Activated CD8-positive, alpha-beta T cell treated with anti-CD3 and anti-CD28 coated beads for 36 hours (primary cell): ENCODE data around the gene EBLN1. TPM values are rescaled to one million over a fixed set of nuclear protein-coding genes. Genes with fewer than 3 reads are reported as not detected.

Experiments
- ATAC-seq: fragments of 200-7000 bp; cut with Tn5 transposase; one replicate; pipeline ENCODE4 v1.10.0; 2021; ENCODE audit warnings: mild to moderate bottlenecking, moderate library complexity
- CTCF ChIA-PET: fragments of 350-600 bp; sonication (Branson Sonifier 250); formaldehyde crosslinking; loops from one replicate; lab custom pipeline; 2021; ENCODE audit warnings: antibody characterized with exemption; lab: Charles Lee
- POLR2A ChIA-PET: fragments of 350-600 bp; sonication (Branson Sonifier 250); formaldehyde crosslinking; loops from one replicate; lab custom pipeline; 2021; ENCODE audit warnings: antibody characterized with exemption; lab: Charles Lee
- DNase-seq: peaks from one replicate; pipeline ENCODE4 v3.0.0-alpha.2; 2020
- H3K27ac Mint-ChIP-seq: one replicate; pipeline ENCODE4 v1.8.0; 2021; ENCODE audit warnings: mild to moderate bottlenecking, mixed read lengths
- H3K27me3 Mint-ChIP-seq: one replicate; pipeline ENCODE4 v1.8.0; 2021; ENCODE audit warnings: mixed read lengths
- H3K36me3 Mint-ChIP-seq: one replicate; pipeline ENCODE4 v1.8.0; 2021; ENCODE audit warnings: low read depth, mixed read lengths
- H3K4me1 Mint-ChIP-seq: one replicate; pipeline ENCODE4 v1.8.0; 2021; ENCODE audit warnings: low read depth, mixed read lengths
- H3K4me3 Mint-ChIP-seq: one replicate; pipeline ENCODE4 v1.8.0; 2021; ENCODE audit warnings: mild to moderate bottlenecking, moderate library complexity, mixed read lengths
- H3K9me3 Mint-ChIP-seq: one replicate; pipeline ENCODE4 v1.8.0; 2021; ENCODE audit warnings: mixed read lengths
- intact Hi-C: fragments of 100-400 bp; cut with micrococcal nuclease; formaldehyde crosslinking; loops from one replicate; pipeline ENCODE4 v1.10.0; 2022
- total RNA-seq, 2 experiments: library from RNA; stranded (reverse); gene quantifications; one replicate each; pipeline ENCODE4 v1.2.3, GENCODE V29; 2021
- TF ChIP-seq, protein P1 (sequence below): fragments of 200-600 bp; IDR thresholded peaks from one replicate; pipeline ENCODE4 v1.8.0; 2022; ENCODE audit warnings: antibody characterized with exemption, mild to moderate bottlenecking

Gene EBLN1
- total RNA-seq, 2 experiments from 2014 or later: not detected

- H3K4me1 Mint-ChIP-seq: peaks cover 20% of the 10 kb centered on the region
- H3K4me3 Mint-ChIP-seq: peak overlapping the region; percentile 90
- H3K27me3 Mint-ChIP-seq: peaks cover 24% of the 10 kb centered on the region
- peak overlapping the region; percentile 93 for H3K27ac Mint-ChIP-seq
- ChIA-PET CTCF (interaction anchor here (0.8 to 1.5 kb wide), 5 partner anchors 9 to 87 kb away, joined by 3 to 4 read pairs (median 3); partner anchors contain the start of gene COMMD3), POLR2A (interaction anchor here (0.9 to 2.1 kb wide), 5 partner anchors 22 to 251 kb away, joined by 3 to 9 read pairs (median 4); partner anchors contain the start of genes COMMD3 and DNAJC1)
- H3K36me3 Mint-ChIP-seq: peaks cover 5% of the 10 kb centered on the region
- peak; percentile 27 for DNase-seq
- intact Hi-C loops: loop anchor here (5.0 to 10.0 kb wide), 3 partner anchors 64 to 731 kb away; partner anchors contain the start of gene COMMD3
- TF ChIP-seq, protein P1, sequence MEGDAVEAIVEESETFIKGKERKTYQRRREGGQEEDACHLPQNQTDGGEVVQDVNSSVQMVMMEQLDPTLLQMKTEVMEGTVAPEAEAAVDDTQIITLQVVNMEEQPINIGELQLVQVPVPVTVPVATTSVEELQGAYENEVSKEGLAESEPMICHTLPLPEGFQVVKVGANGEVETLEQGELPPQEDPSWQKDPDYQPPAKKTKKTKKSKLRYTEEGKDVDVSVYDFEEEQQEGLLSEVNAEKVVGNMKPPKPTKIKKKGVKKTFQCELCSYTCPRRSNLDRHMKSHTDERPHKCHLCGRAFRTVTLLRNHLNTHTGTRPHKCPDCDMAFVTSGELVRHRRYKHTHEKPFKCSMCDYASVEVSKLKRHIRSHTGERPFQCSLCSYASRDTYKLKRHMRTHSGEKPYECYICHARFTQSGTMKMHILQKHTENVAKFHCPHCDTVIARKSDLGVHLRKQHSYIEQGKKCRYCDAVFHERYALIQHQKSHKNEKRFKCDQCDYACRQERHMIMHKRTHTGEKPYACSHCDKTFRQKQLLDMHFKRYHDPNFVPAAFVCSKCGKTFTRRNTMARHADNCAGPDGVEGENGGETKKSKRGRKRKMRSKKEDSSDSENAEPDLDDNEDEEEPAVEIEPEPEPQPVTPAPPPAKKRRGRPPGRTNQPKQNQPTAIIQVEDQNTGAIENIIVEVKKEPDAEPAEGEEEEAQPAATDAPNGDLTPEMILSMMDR: no peak
- ATAC-seq: no peak
- no peaks in the 10 kb centered on the region for H3K9me3 Mint-ChIP-seq
Observed at GRCh38 chr10:22253580-22253882, 35.7 kb upstream of the EBLN1 start.

DNA sequence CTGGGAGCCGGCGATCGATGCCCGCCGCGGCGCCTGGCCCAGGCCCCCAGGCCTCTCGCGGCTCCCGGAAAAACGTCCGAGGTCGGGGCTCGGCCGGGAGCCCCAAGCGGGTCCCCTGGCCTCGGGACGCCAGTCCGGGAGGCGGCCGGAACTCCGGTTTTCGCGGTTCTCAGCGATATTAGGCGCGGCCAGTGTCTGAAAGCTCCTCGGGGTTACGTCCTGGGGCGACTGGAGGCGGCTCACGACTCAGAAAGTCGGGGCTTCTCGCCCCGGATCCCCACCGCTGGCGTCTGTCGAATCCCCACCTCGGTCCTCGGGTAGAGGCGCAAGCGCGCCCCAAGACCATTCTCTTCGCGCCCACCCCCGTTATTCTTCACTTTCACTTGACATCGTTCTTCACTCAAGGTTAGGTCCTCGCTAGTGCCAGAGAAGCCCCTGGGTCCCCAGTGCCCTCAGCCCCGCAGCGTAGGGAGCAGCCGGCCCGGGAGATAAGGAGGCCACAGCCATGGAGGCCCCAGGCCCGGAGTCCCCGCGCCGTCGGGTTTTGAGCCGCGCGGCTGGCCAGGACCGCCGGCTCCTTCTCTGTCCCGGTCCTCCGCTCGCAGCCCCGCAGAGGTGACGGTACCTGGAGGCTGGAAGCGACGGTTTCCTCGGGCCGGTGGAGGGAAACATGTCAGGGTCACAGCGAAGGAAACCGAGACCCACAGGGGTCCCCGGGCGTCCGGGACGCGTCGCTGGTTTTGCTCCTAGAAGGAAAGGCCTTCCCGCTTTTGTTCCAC, 35.2 kb upstream of the EBLN1 start:
- Mint-ChIP-seq H3K4me1 (peaks cover 24% of the 10 kb centered on the region), H3K36me3 (peaks cover 5% of the 10 kb centered on the region), H3K9me3 (no peaks in the 10 kb centered on the region), H3K4me3 (peak overlapping the region; percentile 90), H3K27ac (peak overlapping the region; percentile 93), H3K27me3 (peaks cover 19% of the 10 kb centered on the region)
- DNase-seq (peak; percentile 47), ATAC-seq (peak; percentile 38)
- CTCF ChIA-PET: interaction anchor here (0.8 to 1.5 kb wide), 3 partner anchors 63 to 88 kb away, joined by 3 read pairs; partner anchors contain the start of gene COMMD3
- intact Hi-C loops: loop anchor here (5.0 to 10.0 kb wide), 3 partner anchors 64 to 732 kb away; partner anchors contain the start of gene COMMD3
- POLR2A ChIA-PET: interaction anchor here (0.9 to 2.1 kb wide), 6 partner anchors 64 to 736 kb away, joined by 3 to 9 read pairs (median 4); partner anchors contain the start of genes COMMD3 and DNAJC1
- TF ChIP-seq, protein P1: no peak

DNA sequence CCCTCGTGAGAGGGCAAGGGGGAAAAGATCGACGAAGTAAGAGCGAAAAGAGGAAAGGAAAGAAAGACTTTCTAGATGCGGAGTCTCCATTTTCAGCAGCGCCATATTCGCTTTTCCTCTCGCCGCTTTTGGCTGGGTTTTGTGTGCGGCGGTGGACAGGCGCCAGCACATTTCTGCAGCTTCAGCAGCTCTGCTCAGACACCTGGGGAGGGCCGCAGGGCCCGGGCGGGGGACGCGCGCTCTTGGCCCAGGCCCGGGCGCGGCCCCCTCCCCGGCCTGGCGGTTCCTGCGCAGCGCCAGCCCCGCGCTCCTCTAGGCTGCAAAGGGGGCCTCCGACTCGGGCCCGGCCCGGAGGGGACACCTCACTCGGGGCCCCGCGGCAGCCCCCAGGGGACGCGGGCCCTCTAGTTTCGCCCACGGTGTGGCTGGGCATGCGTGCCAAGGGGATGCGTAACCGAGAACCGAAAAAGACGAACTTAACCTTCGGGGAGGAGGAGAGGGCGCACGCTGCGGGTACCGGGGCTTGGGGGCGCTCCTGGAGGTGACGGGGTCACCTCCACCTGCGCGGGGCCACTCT, 34.5 kb upstream of the EBLN1 start:
- Mint-ChIP-seq H3K9me3 (no peaks in the 10 kb centered on the region), H3K4me1 (peaks cover 30% of the 10 kb centered on the region), H3K4me3 (peak overlapping the region; percentile 90), H3K36me3 (peaks cover 5% of the 10 kb centered on the region), H3K27ac (peak overlapping the region; percentile 98), H3K27me3 (peaks cover 19% of the 10 kb centered on the region)
- intact Hi-C loops: loop anchor here (5.0 to 10.0 kb wide), 3 partner anchors 65 to 732 kb away; partner anchors contain the start of gene COMMD3
- CTCF ChIA-PET: no interaction called here
- POLR2A ChIA-PET: interaction anchor here (1.0 to 2.1 kb wide), 4 partner anchors 64 to 737 kb away, joined by 3 to 9 read pairs (median 4); partner anchors contain the start of gene COMMD3
- TF ChIP-seq, protein P1: no peak
- DNase-seq (peak; percentile 78), ATAC-seq (peak; percentile 67)

GRCh38 chr10:22251751-22252223, 34.0 kb upstream of the EBLN1 start:
- Mint-ChIP-seq H3K9me3 (no peaks in the 10 kb centered on the region), H3K4me3 (peak overlapping the region; percentile 90), H3K36me3 (peaks cover 5% of the 10 kb centered on the region), H3K27me3 (peaks cover 15% of the 10 kb centered on the region), H3K4me1 (peaks cover 36% of the 10 kb centered on the region), H3K27ac (peak overlapping the region; percentile 98)
- ChIA-PET POLR2A (no interaction called here), CTCF (no interaction called here)
- ATAC-seq (peak; percentile 37), DNase-seq (peak; percentile 74)
- intact Hi-C loops: loop anchor here (5.0 to 10.0 kb wide), 3 partner anchors 66 to 733 kb away; partner anchors contain the start of gene COMMD3
- TF ChIP-seq, protein P1: no peak
